ENCODE data around the gene DNPEP. TPM values are rescaled to one million over a fixed set of nuclear protein-coding genes. Genes with fewer than 3 reads are reported as not detected.

The DNPEP gene
- total RNA-seq, 1 donor from 2014 or later: 53.1 TPM

DNA sequence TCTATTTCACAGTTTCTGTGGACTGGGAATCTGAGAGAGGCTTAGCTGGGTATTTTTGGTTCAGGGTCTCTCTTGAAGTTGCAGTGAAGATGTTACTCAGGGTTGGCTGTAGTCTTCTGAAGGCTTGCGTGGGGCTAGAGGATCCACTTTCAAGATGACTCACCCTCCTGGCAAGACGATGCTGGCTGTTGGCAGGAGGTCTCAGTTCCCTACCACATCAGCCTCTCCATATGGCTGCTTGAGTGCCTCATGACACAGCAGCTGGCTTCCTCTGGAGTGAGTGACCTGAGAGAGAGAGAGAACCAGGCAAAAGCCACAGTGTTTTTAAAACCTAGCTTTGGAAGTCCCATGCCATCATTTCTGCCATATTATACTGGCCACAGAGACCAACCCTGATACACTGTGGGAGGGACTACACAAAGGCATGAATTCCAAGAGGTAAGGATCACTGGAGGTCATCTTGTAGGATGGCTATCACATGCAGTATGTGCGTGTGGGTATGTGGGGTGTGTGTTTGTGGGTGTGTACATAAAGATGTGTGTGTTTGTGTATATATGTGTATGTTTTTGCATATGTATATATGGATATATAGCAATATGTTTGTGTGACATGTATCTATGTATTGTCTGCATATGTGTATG, 25.1 kb downstream of the DNPEP start:
- peak in 1 of 2 donors; percentile 28 for DNase-seq (ENCODE audit: low read depth in 2 of 2)

DNA sequence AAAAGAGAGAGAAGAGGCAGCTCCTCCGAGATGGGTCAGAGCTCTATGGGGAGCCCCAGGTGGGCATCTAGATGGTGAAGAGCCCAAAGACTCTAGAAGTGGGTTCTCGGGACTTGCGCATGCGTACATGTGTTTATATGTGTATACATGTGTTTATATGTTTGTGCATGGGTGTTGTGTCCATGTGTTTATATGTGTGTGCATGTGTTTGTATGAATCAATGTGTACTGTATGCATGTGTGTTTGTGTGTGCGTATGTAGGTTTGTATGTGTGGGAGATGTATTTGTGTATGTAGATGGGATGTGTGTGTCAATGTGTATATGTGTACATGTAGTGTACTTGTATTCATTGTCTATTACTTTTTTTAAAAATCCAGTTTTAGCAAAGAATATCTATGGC, 25.6 kb downstream of the DNPEP start:
- no peak for DNase-seq (ENCODE audit: low read depth in 2 of 2)

GRCh38 chr2:219358170-219359075, 29.3 kb downstream of the DNPEP start:
- no peak for DNase-seq (ENCODE audit: low read depth in 2 of 2)

GRCh38 chr2:219356834-219357233, 30.9 kb downstream of the DNPEP start:
- no peak for DNase-seq (ENCODE audit: low read depth in 2 of 2)

DNA sequence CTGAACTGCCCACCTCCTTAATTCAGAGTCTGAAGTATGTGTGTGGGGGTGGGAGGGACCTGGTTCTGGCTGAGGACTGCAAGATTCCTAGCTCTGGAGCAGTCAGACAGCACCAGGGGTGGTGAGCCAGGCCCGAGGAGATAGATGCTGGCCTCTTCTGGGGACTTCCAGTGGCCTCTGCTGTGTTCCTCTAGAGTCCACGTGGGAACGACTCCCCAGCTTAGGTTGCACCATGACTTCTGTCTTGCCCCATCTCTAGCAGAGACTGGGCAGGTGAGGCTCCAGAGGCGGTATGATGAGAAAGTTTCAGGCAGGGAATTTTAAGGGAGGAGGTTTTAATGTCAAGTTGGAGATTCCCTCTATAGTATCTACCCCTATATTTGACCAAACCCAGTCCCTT, 33.1 kb downstream of the DNPEP start:
- DNase-seq (ENCODE audit: low read depth in 2 of 2): no peak

- no peak for DNase-seq (ENCODE audit: low read depth in 2 of 2)
These were observed 34.6 kb downstream of the DNPEP start for GRCh38 chr2:219353129-219353528.

DNA sequence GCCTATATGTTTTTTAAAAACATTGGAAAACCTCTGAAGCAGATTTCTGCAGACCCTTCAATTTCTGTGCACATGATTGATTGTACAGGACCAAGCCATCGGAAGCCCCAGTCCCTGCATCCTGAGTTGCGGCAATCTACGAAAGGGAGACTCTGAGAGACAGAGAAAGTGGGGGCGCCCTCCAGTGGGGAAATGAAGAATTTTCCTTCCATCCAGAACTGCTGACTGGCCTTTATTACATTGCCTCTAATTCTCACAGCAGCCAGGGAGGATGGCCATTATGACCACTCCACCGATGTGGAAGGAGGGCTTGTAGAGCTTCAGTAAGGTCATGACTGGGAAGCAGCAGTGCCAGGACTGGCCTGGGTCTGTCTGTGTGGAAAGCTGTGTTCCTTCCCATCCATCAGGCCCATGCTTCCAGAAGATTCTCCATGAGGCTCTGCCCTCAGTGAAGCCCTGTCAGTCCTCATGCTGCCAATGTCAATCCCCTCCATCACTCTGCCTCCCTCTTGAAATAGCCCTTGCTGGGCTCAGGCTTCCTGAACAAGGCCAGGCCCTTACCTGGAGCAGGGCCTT, 35.2 kb downstream of the DNPEP start:
- peak; percentile 32 to 60 for DNase-seq (ENCODE audit: low read depth in 2 of 2)

DNA sequence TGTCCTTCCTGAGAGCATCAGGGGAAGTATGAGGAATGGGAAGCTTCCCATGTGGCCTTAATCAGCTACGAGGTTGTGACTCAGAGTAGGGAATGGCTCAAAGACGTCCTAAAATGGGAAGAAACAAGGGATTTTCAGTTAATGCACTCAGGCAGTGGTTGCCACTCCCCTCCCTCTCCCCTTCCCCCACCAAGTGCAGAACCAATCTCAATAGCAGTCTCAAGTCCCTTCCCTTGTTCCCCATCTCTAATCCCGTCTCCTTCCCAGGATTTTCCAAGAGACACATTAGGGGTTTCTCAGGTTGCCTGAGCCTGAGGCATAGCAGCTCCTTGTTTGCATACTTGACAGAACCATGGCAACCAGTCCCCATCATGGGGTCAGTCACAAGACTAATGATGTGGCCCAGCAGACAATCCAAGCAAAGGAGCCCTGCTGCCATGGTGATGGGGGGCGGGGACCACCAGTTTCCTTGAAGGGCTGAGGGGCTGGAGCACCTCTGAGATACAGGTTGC, 36.9 kb downstream of the DNPEP start:
- DNase-seq (ENCODE audit: low read depth in 2 of 2): no peak

GRCh38 chr2:219350215-219350614, 37.5 kb downstream of the DNPEP start:
- no peak for DNase-seq (ENCODE audit: low read depth in 2 of 2)

- peak; percentile 22 to 74 for DNase-seq (ENCODE audit: low read depth in 2 of 2)
These were observed 42.8 kb downstream of the DNPEP start for GRCh38 chr2:219344751-219345430.

- DNase-seq (ENCODE audit: low read depth in 2 of 2): no peak
These were observed 52.3 kb downstream of the DNPEP start for GRCh38 chr2:219335373-219335786.

DNA sequence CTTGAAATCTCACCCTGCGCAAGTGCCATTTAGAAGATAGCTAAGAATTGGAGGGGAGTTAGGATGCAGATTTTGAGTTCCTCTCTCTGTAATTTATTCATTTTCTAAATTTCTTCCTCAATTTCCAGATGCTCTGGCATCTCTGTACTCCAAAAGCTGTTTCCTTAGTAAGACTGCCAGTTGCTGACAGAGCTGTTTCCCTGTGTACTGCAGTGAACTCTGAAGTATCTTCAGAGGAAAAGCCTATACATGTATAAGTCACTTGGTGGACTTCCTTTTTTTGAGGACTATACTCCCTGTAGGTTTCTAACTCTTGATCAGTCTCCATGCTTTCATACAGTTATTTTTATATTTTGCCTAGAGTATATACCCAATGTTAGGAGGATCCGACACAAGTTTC, 53.6 kb downstream of the DNPEP start:
- DNase-seq (ENCODE audit: low read depth in 2 of 2): no peak

GRCh38 chr2:219332542-219332941, 55.2 kb downstream of the DNPEP start, which contains the start of gene RESP18:
RESP18 (minus strand) TSS chr2:219332744.
- no peak for DNase-seq (ENCODE audit: low read depth in 2 of 2)

GRCh38 chr2:219331560-219332213, 56.0 kb downstream of the DNPEP start:
- DNase-seq (ENCODE audit: low read depth in 2 of 2): peak in 1 of 2 donors; percentile 28

GRCh38 chr2:219327719-219328118, 60.0 kb downstream of the DNPEP start:
- DNase-seq (ENCODE audit: low read depth in 2 of 2): no peak

- DNase-seq (ENCODE audit: low read depth in 2 of 2): no peak
These were observed 61.9 kb downstream of the DNPEP start for GRCh38 chr2:219325657-219326315.

DNA sequence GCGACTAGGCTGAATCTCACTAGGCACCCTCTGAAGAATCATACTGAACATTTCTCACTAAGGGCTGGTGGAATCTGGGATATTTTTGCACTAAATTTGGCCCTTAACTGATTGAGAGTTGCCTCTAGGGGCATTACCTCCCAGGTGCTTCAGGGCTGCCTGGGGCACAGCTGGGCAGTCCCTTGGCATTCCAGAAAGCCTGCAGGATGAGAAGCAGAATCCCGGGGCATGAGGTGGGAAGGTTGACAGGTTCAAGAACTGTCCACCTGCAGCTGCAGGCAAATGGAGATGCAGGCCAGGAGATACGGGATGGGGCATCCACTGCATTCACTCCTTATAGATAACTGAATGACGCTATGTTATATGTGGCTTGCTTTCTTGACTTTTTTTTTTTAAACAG, 62.6 kb downstream of the DNPEP start:
- DNase-seq (ENCODE audit: low read depth in 2 of 2): no peak

DNA sequence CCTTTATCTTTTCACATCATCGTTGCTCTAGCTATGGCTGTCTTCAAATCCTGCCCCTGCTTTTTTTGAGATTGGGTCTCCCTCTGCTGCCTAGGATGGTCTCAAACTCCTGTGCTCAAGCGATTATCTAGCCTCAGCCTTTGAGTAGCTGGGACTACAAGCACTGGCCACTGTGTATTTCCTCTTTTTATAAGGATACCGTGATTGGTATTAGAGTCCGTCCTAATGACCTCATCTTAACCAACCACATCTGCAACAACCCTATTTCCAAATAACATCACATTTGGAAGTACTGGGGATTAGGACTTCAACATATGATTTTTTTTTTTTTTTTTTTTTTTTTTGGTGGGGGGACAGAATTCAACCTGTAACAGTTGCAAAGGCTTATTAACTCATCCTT, 64.3 kb downstream of the DNPEP start:
- DNase-seq (ENCODE audit: low read depth in 2 of 2): no peak

Data from dermis microvascular lymphatic vessel endothelial cell (primary cell).